IPS-NIHi11 (cell line): ENCODE results near the gene SERPINB7.

Experiments
- DNase-seq: peaks from one replicate; pipeline ENCODE4 v3.0.0; 2012; ENCODE audit warnings: mixed read lengths, low spot score

SERPINB7 gene

GRCh38 chr18:63787673-63788072 is 12.5 kb downstream of the SERPINB7 start:
- no peak for DNase-seq

GRCh38 chr18:63788447-63789096 is 13.4 kb downstream of the SERPINB7 start:
- no peak for DNase-seq

- no peak for DNase-seq
These were observed 14.1 kb downstream of the SERPINB7 start for GRCh38 chr18:63789327-63789726.

GRCh38 chr18:63795606-63796005 is 20.4 kb downstream of the SERPINB7 start:
- no peak for DNase-seq

- DNase-seq: no peak
These were observed 24.0 kb downstream of the SERPINB7 start for GRCh38 chr18:63799189-63799588.

GRCh38 chr18:63801343-63801742 is 26.1 kb downstream of the SERPINB7 start:
- DNase-seq: no peak

GRCh38 chr18:63808125-63808524 is 32.9 kb downstream of the SERPINB7 start:
- no peak for DNase-seq

- DNase-seq: no peak
These were observed 42.3 kb downstream of the SERPINB7 start for GRCh38 chr18:63817441-63818051.

- no peak for DNase-seq
These were observed 43.0 kb downstream of the SERPINB7 start for GRCh38 chr18:63818212-63818611.

- no peak for DNase-seq
These were observed 44.6 kb downstream of the SERPINB7 start for GRCh38 chr18:63819786-63820185.

GRCh38 chr18:63820694-63821093 is 45.5 kb downstream of the SERPINB7 start:
- DNase-seq: no peak

GRCh38 chr18:63823516-63824219 is 48.5 kb downstream of the SERPINB7 start:
- DNase-seq: peak; percentile 21

- no peak for DNase-seq
These were observed 49.0 kb downstream of the SERPINB7 start for GRCh38 chr18:63824220-63824525.

- DNase-seq: no peak
These were observed 52.9 kb downstream of the SERPINB7 start for GRCh38 chr18:63828120-63828519.

GRCh38 chr18:63828656-63829055 is 53.4 kb downstream of the SERPINB7 start:
- no peak for DNase-seq

GRCh38 chr18:63829886-63830285 is 54.7 kb downstream of the SERPINB7 start:
- DNase-seq: no peak

- no peak for DNase-seq
These were observed 56.0 kb downstream of the SERPINB7 start for GRCh38 chr18:63831080-63831788.

GRCh38 chr18:63832470-63832869 is 57.3 kb downstream of the SERPINB7 start:
- DNase-seq: no peak

- no peak for DNase-seq
These were observed 59.4 kb downstream of the SERPINB7 start for GRCh38 chr18:63834471-63835113.

GRCh38 chr18:63836456-63836855 is 61.2 kb downstream of the SERPINB7 start:
- DNase-seq: no peak

GRCh38 chr18:63837590-63837989 is 62.4 kb downstream of the SERPINB7 start:
- no peak for DNase-seq

GRCh38 chr18:63843008-63843407 is 67.8 kb downstream of the SERPINB7 start:
- no peak for DNase-seq
